GM23338 (cell line): ENCODE data around the gene CAPN14. TPM values are rescaled to one million over a fixed set of nuclear protein-coding genes. Genes with fewer than 3 reads are reported as not detected.

Experiments
- ATAC-seq: fragments of 200-7000 bp; cut with Tn5 transposase; 3 replicates; pipeline ENCODE4 v1.9.1; 2020
- DNase-seq: peaks from one replicate; pipeline ENCODE4 v3.0.0-alpha.2; 2015; ENCODE audit warnings: low spot score
- H2AFZ ChIP-seq: fragments of 200-600 bp; sonication (generic); 2 replicates; pipeline ENCODE4 v1.8.0; 2016; ENCODE audit warnings: antibody characterized with exemption, mild to moderate bottlenecking, moderate library complexity
- H3F3A ChIP-seq: fragments of 200-600 bp; sonication (generic); replicated peaks from 2 replicates; pipeline ENCODE4 v1.8.0; 2017; ENCODE audit warnings: antibody characterized with exemption, mixed run types, low read depth
- H3K27ac ChIP-seq: fragments of 200-600 bp; sonication (generic); 2 replicates; pipeline ENCODE4 v1.6.1; 2016; ENCODE audit warnings: low read depth
- H3K27me3 ChIP-seq: fragments of 200-600 bp; sonication (generic); 2 replicates; pipeline ENCODE4 v1.8.0; 2016; ENCODE audit warnings: mild to moderate bottlenecking, mixed run types, moderate library complexity; ENCODE audit not compliant: insufficient read depth
- H3K36me3 ChIP-seq: fragments of 200-600 bp; sonication (generic); 2 replicates; pipeline ENCODE4 v1.8.0; 2016; ENCODE audit warnings: mild to moderate bottlenecking; ENCODE audit not compliant: insufficient read depth
- H3K4me1 ChIP-seq: fragments of 200-600 bp; sonication (generic); 2 replicates; pipeline ENCODE4 v1.8.0; 2016; ENCODE audit warnings: mild to moderate bottlenecking, moderate library complexity; ENCODE audit not compliant: insufficient read depth
- H3K4me2 ChIP-seq: fragments of 200-600 bp; sonication (generic); 2 replicates; pipeline ENCODE4 v1.7.1; 2017; ENCODE audit warnings: mixed run types
- H3K4me3 ChIP-seq: fragments of 200-600 bp; sonication (generic); 2 replicates; pipeline ENCODE4 v1.6.1; 2016; ENCODE audit warnings: mixed run types
- H3K79me2 ChIP-seq: fragments of 200-600 bp; sonication (generic); replicated peaks from 2 replicates; pipeline ENCODE4 v1.8.0; 2017; ENCODE audit warnings: mild to moderate bottlenecking; ENCODE audit not compliant: insufficient read depth
- H3K9me2 ChIP-seq: fragments of 200-600 bp; sonication (generic); 2 replicates; pipeline ENCODE4 v1.8.0; 2017; ENCODE audit not compliant: insufficient read depth
- H4K20me1 ChIP-seq: fragments of 200-600 bp; sonication (generic); replicated peaks from 2 replicates; pipeline ENCODE4 v1.8.0; 2017; ENCODE audit warnings: mild to moderate bottlenecking; ENCODE audit not compliant: insufficient read depth
- H3K27ac Mint-ChIP-seq: 2 replicates; pipeline ENCODE4 v1.8.0; 2020; ENCODE audit warnings: inconsistent platforms, mild to moderate bottlenecking, moderate library complexity, mixed read lengths
- H3K27me3 Mint-ChIP-seq: 3 replicates; pipeline ENCODE4 v1.8.0; 2022; ENCODE audit warnings: low read depth, mild to moderate bottlenecking, moderate library complexity, mixed read lengths, inconsistent platforms; ENCODE audit not compliant: insufficient read depth, poor library complexity
- H3K36me3 Mint-ChIP-seq: 3 replicates; pipeline ENCODE4 v1.8.0; 2021; ENCODE audit warnings: low read depth, mild to moderate bottlenecking, inconsistent platforms, moderate library complexity, mixed read lengths
- H3K4me1 Mint-ChIP-seq: 3 replicates; pipeline ENCODE4 v1.8.0; 2020; ENCODE audit warnings: mild to moderate bottlenecking, inconsistent platforms, mixed read lengths
- H3K4me3 Mint-ChIP-seq: 3 replicates; pipeline ENCODE4 v1.8.0; 2021; ENCODE audit warnings: moderate library complexity, mild to moderate bottlenecking, inconsistent platforms, mixed read lengths
- H3K9me3 Mint-ChIP-seq: 3 replicates; pipeline ENCODE4 v1.8.0; 2020; ENCODE audit warnings: moderate library complexity, mild to moderate bottlenecking, inconsistent platforms, mixed read lengths
- CREB1 ChIP-seq: fragments of 250-450 bp; sonication (Bioruptor Pico); IDR thresholded peaks from 2 replicates; pipeline ENCODE4 v1.5.0; 2020; ENCODE audit warnings: low read depth, mild to moderate bottlenecking, moderate library complexity
- EZH2 ChIP-seq: fragments of 200-600 bp; sonication (generic); IDR thresholded peaks from one replicate; pipeline ENCODE4 v1.8.0; 2017; ENCODE audit warnings: antibody characterized with exemption, mild to moderate bottlenecking, low read depth; ENCODE audit not compliant: unreplicated experiment
- EZH2phosphoT487 ChIP-seq: fragments of 200-600 bp; sonication (generic); IDR thresholded peaks from one replicate; pipeline ENCODE4 v1.8.1; 2018; ENCODE audit warnings: antibody characterized with exemption; ENCODE audit not compliant: unreplicated experiment
- JUNB ChIP-seq: IDR thresholded peaks from one replicate; pipeline ENCODE4 v1.6.1; 2016; ENCODE audit warnings: antibody characterized with exemption; ENCODE audit not compliant: unreplicated experiment
- NANOG ChIP-seq: IDR thresholded peaks from 2 replicates; pipeline ENCODE4 v1.6.1; 2016; ENCODE audit warnings: antibody characterized with exemption, borderline replicate concordance
- STAT1 ChIP-seq: IDR thresholded peaks from one replicate; pipeline ENCODE4 v1.6.1; 2016; ENCODE audit warnings: antibody characterized with exemption; ENCODE audit not compliant: unreplicated experiment
- ZNF114 ChIP-seq: fragments of 250-450 bp; sonication (Bioruptor Pico); IDR thresholded peaks from 2 replicates; pipeline ENCODE4 v1.5.0; 2020; ENCODE audit warnings: mild to moderate bottlenecking, moderate library complexity
- ZNF331 ChIP-seq: fragments of 250-450 bp; sonication (Bioruptor Pico); IDR thresholded peaks from 2 replicates; pipeline ENCODE4 v1.5.0; 2020; ENCODE audit warnings: low read depth, mild to moderate bottlenecking, moderate library complexity
- polyA plus RNA-seq: library from polyadenylated mRNA; unstranded; fragments of >200 nt; fragmentation: Nextera tagmentation; extraction: Ambion mirVana; gene quantifications from 2 replicates; pipeline ENCODE4 v1.2.1, GENCODE V29; 2016
- total RNA-seq: library from RNA; depleted of rRNA; stranded (reverse); fragments of >200 nt; shearing (Covaris generic); gene quantifications from 2 replicates; pipeline ENCODE4 v1.2.3, GENCODE V29; 2014
- TF ChIP-seq, protein P1 (sequence below): IDR thresholded peaks from one replicate; pipeline ENCODE4 v1.6.1; 2018; ENCODE audit warnings: antibody characterized with exemption; ENCODE audit not compliant: unreplicated experiment
- TF ChIP-seq, protein P2 (sequence below): fragments of 250-450 bp; sonication (Bioruptor Pico); IDR thresholded peaks from 2 replicates; pipeline ENCODE4 v1.5.0; 2020; ENCODE audit warnings: mild to moderate bottlenecking, moderate library complexity

Gene CAPN14
- total and polyA plus RNA-seq, 2 experiments from 2014 or later: 0.15 TPM; not detected in 1

DNA sequence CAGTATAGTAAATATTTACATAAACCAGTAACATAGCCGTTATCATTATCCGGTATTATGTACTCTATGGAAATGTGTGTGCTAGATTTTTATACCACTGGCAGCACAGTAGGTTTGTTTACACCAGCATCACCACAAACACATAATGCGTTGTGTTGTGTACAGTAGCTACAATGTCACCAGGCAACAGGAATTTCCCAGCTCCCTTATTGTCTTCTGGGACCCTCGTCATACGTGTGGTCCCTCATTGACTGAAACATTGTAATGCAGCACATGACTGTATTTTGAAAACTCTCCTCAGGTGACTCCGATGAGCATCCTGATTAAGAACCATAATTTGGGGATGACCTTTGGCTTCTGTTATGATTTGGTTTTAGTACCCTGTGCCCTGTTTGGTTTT is 47.9 kb upstream of the CAPN14 start:
- Mint-ChIP-seq H3K4me1 (peaks cover 19% of the 10 kb centered on the region), H3K9me3 (no peaks in the 10 kb centered on the region), H3K36me3 (peaks cover 23% of the 10 kb centered on the region), H3K27me3 (peaks cover 3% of the 10 kb centered on the region), H3K4me3 (no peak overlapping the region), H3K27ac (no peak overlapping the region)
- no peaks in the 10 kb centered on the region; the same call in 1 of the 2 replicates for H3K9me2 ChIP-seq
- no peaks in the 10 kb centered on the region for H3K36me3 ChIP-seq
- DNase-seq (no peak), ATAC-seq (no peak)
- H3K79me2 ChIP-seq: no peaks in the 10 kb centered on the region
- TF ChIP-seq ZNF331 (CRISPR knock-in tag): no peak
- TF ChIP-seq JUNB: no peak
- TF ChIP-seq ZNF114 (CRISPR knock-in tag): no peak
- TF ChIP-seq EZH2phosphoT487: no peak
- no peak for TF ChIP-seq EZH2
- TF ChIP-seq NANOG: no peak
- TF ChIP-seq, protein P1, sequence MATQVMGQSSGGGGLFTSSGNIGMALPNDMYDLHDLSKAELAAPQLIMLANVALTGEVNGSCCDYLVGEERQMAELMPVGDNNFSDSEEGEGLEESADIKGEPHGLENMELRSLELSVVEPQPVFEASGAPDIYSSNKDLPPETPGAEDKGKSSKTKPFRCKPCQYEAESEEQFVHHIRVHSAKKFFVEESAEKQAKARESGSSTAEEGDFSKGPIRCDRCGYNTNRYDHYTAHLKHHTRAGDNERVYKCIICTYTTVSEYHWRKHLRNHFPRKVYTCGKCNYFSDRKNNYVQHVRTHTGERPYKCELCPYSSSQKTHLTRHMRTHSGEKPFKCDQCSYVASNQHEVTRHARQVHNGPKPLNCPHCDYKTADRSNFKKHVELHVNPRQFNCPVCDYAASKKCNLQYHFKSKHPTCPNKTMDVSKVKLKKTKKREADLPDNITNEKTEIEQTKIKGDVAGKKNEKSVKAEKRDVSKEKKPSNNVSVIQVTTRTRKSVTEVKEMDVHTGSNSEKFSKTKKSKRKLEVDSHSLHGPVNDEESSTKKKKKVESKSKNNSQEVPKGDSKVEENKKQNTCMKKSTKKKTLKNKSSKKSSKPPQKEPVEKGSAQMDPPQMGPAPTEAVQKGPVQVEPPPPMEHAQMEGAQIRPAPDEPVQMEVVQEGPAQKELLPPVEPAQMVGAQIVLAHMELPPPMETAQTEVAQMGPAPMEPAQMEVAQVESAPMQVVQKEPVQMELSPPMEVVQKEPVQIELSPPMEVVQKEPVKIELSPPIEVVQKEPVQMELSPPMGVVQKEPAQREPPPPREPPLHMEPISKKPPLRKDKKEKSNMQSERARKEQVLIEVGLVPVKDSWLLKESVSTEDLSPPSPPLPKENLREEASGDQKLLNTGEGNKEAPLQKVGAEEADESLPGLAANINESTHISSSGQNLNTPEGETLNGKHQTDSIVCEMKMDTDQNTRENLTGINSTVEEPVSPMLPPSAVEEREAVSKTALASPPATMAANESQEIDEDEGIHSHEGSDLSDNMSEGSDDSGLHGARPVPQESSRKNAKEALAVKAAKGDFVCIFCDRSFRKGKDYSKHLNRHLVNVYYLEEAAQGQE: no peak
- no peak for TF ChIP-seq CREB1 (CRISPR knock-in tag)
- no peak for TF ChIP-seq STAT1
- TF ChIP-seq, protein P2, sequence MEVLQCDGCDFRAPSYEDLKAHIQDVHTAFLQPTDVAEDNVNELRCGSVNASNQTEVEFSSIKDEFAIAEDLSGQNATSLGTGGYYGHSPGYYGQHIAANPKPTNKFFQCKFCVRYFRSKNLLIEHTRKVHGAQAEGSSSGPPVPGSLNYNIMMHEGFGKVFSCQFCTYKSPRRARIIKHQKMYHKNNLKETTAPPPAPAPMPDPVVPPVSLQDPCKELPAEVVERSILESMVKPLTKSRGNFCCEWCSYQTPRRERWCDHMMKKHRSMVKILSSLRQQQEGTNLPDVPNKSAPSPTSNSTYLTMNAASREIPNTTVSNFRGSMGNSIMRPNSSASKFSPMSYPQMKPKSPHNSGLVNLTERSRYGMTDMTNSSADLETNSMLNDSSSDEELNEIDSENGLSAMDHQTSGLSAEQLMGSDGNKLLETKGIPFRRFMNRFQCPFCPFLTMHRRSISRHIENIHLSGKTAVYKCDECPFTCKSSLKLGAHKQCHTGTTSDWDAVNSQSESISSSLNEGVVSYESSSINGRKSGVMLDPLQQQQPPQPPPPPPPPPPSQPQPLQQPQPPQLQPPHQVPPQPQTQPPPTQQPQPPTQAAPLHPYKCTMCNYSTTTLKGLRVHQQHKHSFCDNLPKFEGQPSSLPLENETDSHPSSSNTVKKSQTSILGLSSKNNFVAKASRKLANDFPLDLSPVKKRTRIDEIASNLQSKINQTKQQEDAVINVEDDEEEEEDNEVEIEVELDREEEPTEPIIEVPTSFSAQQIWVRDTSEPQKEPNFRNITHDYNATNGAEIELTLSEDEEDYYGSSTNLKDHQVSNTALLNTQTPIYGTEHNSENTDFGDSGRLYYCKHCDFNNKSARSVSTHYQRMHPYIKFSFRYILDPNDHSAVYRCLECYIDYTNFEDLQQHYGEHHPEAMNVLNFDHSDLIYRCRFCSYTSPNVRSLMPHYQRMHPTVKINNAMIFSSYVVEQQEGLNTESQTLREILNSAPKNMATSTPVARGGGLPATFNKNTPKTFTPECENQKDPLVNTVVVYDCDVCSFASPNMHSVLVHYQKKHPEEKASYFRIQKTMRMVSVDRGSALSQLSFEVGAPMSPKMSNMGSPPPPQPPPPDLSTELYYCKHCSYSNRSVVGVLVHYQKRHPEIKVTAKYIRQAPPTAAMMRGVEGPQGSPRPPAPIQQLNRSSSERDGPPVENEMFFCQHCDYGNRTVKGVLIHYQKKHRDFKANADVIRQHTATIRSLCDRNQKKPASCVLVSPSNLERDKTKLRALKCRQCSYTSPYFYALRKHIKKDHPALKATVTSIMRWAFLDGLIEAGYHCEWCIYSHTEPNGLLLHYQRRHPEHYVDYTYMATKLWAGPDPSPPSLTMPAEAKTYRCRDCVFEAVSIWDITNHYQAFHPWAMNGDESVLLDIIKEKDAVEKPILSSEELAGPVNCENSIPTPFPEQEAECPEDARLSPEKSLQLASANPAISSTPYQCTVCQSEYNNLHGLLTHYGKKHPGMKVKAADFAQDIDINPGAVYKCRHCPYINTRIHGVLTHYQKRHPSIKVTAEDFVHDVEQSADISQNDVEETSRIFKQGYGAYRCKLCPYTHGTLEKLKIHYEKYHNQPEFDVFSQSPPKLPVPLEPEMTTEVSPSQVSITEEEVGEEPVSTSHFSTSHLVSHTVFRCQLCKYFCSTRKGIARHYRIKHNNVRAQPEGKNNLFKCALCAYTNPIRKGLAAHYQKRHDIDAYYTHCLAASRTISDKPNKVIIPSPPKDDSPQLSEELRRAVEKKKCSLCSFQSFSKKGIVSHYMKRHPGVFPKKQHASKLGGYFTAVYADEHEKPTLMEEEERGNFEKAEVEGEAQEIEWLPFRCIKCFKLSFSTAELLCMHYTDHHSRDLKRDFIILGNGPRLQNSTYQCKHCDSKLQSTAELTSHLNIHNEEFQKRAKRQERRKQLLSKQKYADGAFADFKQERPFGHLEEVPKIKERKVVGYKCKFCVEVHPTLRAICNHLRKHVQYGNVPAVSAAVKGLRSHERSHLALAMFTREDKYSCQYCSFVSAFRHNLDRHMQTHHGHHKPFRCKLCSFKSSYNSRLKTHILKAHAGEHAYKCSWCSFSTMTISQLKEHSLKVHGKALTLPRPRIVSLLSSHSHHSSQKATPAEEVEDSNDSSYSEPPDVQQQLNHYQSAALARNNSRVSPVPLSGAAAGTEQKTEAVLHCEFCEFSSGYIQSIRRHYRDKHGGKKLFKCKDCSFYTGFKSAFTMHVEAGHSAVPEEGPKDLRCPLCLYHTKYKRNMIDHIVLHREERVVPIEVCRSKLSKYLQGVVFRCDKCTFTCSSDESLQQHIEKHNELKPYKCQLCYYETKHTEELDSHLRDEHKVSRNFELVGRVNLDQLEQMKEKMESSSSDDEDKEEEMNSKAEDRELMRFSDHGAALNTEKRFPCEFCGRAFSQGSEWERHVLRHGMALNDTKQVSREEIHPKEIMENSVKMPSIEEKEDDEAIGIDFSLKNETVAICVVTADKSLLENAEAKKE: no peak
- no peak overlapping the region for H3K4me3 ChIP-seq
- no peaks in the 10 kb centered on the region for H3F3A ChIP-seq
- H4K20me1 ChIP-seq: no peaks in the 10 kb centered on the region
- no peak overlapping the region for H2AFZ ChIP-seq
- H3K27ac ChIP-seq: no peak overlapping the region
- peaks cover 16% of the 10 kb centered on the region for H3K4me1 ChIP-seq
- no peak overlapping the region for H3K4me2 ChIP-seq
- H3K27me3 ChIP-seq: no peaks in the 10 kb centered on the region
